Activated CD4-positive, alpha-beta T cell treated with anti-CD3 and anti-CD28 coated beads, Interleukin-2, Interleukin-6, amounts not matched to agents 100 ng/mL and 50 ng/mL, durations not matched to agents 16 hours and 8 hours (primary cell): Measurements from ENCODE around the gene INSIG2.

Source experiments
- DNase-seq: peaks from one replicate; pipeline ENCODE4 v3.0.0-alpha.2; 2020

Gene INSIG2

DNA sequence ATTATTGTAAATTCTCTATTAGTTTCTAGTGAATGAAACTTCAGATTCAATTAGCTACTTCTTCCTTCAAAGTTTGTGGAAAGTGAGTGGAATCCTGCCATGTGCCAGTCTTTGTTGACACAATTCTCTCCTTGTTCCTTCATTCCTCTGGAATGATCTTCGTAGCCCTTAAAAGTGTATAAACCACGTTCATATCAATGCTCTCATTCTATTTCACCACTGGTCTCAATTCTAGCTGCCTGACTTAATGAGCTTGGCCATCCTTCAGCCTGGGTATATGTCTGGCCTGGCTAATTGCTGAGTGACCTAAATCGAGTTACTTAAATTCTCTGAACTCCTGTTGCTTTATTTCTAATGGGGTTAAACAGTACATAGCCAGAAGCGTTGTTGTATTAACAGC lies 43.5 kb downstream of the INSIG2 start:
- no peak for DNase-seq

DNA sequence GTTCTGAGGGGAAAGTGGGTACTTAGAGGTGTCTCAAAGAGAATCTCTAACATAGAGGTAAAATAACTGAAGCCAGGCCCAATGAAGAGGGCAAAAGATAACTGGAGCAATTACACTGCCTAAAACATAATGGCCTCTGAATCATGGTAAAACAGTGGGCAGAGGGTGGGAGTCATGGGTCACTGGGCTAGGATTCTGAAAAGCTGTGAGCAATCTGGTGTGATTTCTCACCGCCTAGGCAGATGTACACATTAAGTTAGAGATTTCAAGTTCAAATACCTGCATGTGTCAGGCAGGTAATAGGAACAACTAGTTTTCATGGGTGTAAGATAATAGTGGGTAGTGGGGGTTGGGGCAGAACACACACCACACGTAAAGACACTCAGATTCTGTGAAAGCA lies 45.6 kb downstream of the INSIG2 start:
- no peak for DNase-seq

DNA sequence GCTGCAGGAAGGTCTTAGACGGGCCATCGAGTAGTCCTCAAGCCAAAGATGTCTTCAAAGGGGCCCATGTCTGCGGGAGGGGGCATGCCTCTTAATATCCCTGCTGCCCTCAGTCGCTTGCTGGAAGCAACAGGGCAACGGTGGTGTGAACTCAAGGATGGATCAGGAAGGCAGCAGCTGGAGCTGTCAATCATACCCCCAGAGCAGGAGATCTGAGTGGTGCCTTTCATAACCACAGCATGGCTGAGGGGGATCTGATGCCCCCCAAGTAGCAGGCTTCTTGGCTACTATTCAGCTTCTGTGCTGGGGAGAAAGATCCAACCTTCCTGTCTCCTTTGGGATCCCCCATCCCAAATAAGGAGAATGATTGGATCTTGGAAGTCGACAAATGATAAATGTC lies 46.4 kb downstream of the INSIG2 start:
- DNase-seq, result no peak

DNA sequence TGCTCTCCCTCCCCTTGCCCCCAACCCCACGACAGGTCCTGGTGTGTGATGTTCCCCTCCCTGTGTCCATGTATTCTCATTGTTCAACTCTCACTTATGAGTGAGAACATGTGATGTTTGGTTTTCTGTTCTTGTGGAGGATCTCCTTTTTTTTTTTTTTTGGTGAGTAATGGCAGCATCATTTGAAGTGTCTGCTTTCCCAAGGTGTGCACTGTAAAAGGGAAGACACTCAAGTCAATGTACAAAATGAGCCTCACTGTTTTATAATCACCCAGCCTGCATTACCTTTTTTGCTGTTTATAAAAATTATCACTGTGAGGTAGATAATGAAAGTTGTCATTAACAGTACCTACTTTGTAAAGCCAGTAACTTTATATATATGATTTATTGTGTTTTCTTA lies 56.9 kb downstream of the INSIG2 start:
- DNase-seq, result no peak

DNA sequence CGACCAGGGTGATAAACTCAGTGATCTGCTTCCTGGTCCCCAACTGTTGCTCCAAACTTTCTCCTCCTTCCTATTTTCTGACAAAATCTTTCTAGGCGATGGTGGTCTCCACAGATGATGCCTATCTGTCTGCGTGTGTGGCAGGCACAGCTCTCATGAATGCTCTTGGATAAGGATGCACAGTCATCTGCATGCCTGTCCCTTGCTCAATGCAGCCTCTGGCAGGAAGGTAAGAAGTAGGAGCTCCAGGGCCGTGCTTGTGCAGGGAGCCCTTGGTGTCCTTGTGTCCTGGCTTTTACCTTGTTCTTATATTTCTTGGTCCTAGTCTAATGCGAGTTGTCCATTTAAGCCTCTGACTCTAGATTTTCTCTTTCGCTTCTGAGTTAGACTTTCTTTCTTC lies 57.5 kb downstream of the INSIG2 start:
- DNase-seq, result no peak

DNA sequence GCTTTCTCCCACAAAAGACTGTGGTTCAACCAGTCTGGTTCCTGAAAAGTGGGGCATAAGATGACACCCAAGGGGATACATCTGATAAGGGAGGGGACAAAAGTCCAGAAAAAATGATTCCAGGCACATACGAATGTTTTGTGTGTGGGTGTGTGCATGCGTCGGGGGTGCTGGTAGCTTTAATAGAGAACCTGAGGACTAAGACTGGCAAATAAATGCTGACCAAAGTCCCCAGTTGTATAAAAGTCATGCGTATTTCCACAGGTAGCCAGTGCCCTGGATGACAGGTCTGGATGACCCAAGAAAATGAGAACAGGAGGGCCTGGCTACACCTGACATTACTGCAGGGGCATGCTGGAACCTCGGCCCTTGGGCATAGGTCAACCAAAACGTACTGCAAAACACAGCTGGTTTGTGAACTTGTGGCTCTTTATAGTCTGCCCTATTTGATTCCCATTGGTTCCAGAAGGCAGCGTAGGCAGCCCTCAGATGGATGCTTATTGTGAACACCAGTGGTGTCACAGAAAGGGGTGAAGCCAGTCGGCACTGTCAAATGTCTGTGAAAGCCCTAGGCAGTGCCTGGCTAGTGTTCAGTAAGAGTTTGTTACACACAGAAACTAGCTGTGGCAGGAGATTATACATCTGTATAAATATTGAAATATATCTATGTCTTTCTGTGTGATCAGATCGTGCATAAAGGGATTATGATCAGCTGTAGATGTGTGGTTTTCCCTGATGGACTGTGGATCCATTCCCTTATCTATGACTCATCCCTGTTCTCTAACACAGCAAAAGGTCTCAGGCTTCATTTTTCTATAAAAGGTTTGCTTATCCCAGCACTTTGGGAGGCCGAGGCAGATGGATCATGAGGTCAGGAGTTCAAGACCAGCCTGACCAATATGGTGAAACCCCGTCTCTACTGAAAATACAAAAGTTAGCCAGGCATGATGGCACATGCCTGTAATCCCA lies 58.3 kb downstream of the INSIG2 start:
- DNase-seq, result no peak

DNA sequence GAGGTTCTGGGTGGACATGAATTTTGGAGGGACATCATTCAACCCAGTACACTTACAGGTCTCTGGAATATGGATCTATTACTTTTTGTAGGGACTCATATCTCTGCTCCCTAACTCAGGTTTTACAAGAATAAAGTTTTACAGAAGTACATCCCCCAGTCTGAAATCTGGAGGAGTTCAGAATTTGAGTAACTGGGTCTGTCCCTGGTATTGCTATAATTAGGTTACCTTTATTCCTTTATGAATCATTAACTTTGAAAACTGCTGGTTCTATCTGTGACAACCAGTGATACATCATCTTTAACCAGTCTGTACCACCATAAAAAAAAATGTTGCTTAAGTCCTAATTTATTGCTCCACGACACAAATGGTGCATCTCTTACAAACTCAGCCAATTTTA lies 59.9 kb downstream of the INSIG2 start:
- no peak for DNase-seq

DNA sequence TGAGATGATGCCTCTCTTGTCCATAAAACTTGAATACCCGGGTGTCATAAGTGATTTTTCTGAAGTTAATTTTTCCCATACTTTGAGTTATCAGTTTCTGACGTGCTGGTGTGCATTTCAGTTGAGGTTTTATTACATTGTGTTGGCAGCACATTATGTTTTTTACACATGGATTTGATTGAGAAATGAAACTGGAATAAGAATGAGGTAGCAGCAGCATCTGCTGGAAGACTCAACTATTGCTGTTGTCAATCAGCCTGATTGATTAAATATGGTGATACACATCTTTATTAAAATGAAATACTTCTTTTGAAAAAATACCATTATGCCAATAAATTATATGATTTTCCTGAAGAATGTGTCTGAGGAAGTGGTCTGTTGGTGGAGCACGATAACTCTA lies 60.5 kb downstream of the INSIG2 start:
- no peak for DNase-seq

DNA sequence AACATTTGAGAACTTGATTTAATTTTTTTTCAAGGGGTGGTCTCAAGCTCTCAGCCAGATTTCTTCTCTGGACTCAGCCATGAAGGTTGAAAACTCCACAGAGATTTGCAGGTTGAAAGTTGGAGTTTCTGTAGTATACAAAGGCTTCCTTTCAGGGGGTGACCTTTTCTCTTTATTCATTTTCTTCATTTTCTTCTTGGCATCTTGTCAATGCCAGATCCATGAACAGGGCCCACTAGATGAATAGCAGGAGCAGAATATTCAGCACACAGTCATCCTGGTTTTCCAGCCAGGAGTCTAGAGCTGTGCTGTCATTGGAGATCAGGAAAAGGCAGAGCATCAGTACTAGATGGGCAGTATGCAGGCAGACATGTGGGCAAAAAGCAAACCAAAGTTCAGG lies 62.0 kb downstream of the INSIG2 start:
- no peak for DNase-seq

DNA sequence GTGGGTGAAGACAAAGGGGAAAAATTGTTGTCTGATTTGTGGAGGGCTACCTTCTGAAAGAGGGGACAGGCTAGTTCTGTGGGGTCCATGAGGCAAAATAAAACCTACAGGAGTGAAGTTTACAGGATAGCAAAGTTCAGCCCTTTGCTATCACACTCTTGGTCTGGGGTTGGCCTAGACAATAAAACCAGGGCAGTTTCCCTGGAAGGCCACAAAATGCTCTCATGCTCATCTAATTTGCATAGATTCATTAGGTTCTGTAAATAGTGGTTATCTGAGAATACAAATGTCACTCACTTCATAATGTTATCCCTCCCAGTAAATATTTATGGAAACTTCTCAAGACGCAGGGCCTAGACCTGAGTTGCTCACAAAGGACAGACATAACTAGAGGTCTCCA lies 63.6 kb downstream of the INSIG2 start:
- no peak for DNase-seq

DNA sequence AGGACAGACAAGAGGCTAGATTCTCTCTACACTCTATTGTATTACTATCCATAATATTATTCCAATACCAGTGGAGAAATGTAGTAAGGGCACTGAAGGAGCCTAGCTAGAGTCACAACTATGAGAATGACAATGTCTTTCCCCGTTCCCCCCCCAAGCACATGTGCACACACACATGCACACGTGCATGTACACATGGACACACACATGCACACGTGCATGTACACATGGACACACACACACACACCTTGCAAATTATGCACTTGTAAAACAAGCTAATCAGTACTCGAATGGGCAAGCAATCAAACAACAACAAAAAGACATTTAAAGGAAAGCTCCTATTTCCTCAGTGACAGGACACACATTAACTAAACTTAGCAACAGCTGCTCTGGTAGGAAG lies 65.2 kb downstream of the INSIG2 start:
- DNase-seq, result no peak

DNA sequence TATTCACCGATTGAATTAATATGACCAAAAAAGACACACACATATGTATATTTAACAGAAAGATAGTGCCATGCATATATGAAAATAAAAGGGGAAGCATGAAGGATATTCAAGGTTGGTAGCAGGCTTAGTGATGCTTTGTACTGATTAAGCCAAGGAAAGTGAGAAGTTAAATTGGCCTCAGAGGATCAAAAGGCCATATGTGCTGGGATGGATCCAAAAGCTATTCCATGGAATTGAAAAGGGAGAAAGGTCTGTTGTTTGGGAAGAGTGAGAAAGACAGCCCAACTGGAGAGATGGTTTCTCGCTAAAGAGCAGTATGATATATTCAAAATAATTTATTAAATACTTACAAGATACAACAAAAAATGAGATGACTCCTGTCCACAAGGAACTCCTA lies 65.9 kb downstream of the INSIG2 start:
- no peak for DNase-seq
